ENCODE measurements around the gene MTRR.

DNA sequence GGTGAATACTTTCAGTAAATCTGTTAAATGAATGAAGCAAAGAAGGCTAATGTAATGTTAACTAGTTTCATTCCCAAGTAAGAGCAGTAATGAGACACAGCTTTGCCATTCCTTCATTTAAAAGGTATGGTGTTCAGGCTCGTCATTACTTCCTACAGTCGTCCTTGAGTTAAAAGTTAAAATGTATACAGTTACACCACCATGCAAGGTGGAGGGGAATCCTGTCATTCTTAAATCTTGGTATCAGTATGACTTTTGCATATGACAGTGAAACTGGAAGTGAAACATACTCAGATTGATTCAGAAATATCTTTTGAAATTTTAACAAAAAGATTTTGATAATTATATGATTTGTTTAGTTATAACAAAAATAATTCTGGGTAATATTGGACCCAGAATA is 25.9 kb downstream of the MTRR start:
- TF ChIP-seq, protein P1, sequence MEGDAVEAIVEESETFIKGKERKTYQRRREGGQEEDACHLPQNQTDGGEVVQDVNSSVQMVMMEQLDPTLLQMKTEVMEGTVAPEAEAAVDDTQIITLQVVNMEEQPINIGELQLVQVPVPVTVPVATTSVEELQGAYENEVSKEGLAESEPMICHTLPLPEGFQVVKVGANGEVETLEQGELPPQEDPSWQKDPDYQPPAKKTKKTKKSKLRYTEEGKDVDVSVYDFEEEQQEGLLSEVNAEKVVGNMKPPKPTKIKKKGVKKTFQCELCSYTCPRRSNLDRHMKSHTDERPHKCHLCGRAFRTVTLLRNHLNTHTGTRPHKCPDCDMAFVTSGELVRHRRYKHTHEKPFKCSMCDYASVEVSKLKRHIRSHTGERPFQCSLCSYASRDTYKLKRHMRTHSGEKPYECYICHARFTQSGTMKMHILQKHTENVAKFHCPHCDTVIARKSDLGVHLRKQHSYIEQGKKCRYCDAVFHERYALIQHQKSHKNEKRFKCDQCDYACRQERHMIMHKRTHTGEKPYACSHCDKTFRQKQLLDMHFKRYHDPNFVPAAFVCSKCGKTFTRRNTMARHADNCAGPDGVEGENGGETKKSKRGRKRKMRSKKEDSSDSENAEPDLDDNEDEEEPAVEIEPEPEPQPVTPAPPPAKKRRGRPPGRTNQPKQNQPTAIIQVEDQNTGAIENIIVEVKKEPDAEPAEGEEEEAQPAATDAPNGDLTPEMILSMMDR (IDR thresholded peaks at IDR 0.05; ENCODE audit: insufficient read depth, low read length): no peak
- no peak for TF ChIP-seq POLR2AphosphoS5 (IDR thresholded peaks at IDR 0.05; ENCODE audit: low read depth)
- TF ChIP-seq, protein P2, sequence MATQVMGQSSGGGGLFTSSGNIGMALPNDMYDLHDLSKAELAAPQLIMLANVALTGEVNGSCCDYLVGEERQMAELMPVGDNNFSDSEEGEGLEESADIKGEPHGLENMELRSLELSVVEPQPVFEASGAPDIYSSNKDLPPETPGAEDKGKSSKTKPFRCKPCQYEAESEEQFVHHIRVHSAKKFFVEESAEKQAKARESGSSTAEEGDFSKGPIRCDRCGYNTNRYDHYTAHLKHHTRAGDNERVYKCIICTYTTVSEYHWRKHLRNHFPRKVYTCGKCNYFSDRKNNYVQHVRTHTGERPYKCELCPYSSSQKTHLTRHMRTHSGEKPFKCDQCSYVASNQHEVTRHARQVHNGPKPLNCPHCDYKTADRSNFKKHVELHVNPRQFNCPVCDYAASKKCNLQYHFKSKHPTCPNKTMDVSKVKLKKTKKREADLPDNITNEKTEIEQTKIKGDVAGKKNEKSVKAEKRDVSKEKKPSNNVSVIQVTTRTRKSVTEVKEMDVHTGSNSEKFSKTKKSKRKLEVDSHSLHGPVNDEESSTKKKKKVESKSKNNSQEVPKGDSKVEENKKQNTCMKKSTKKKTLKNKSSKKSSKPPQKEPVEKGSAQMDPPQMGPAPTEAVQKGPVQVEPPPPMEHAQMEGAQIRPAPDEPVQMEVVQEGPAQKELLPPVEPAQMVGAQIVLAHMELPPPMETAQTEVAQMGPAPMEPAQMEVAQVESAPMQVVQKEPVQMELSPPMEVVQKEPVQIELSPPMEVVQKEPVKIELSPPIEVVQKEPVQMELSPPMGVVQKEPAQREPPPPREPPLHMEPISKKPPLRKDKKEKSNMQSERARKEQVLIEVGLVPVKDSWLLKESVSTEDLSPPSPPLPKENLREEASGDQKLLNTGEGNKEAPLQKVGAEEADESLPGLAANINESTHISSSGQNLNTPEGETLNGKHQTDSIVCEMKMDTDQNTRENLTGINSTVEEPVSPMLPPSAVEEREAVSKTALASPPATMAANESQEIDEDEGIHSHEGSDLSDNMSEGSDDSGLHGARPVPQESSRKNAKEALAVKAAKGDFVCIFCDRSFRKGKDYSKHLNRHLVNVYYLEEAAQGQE (IDR thresholded peaks at IDR 0.05; ENCODE audit: insufficient replicate concordance, low read depth): no peak
- TF ChIP-seq GABPA (IDR thresholded peaks at IDR 0.05; ENCODE audit: low read depth): no peak
